ENCODE results near the gene SLC37A4. TPM values are rescaled to one million over a fixed set of nuclear protein-coding genes. Genes with fewer than 3 reads are reported as not detected.

The SLC37A4 gene
- total and polyA plus RNA-seq, 2 of the 13 experiments (the other 11 are each of a cell fraction or from before 2014, with no cell fraction given), result 43.0 to 56.1 TPM

DNA sequence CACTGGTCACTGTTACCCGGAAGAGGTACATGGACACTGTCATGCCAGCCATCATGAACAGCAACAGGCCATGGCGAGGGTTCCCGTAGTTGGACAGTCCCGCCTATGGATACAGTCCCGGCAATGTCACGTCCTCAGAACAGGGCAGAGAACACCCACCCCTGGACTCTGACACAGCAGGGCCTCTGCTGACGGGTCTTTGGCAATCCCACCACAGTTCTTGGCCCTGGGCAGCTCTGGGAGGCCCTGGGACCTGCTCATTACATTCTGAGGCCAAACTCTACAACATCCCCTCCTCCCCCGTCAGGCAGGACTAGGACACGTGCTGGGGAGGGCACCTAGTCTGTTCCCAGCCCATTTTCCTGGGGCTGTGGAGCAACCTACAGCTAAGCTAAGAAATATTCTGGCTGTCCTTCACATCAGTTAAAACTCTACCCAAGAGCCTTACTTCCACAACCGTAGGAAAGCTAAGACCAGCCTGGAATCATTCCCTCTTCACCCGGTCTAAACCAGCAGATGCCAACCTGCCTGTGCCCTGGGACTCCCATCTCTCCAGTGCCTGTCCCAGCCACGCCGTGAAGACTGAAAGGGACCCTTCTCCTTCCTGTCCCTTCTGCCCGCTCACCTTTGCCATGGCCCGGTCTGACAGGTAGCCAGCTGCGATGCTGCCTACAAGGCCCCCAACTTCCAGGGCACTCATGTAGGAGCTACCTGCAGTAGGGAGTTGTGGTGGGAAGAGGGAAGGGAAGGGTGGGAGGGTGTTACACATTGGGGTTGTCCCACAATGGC is 4.5 kb downstream of the SLC37A4 start (continued):
- TF ChIP-seq ZMYM2 (CRISPR knock-in tag; IDR thresholded peaks at IDR 0.05) (no peak), NFKB2 (CRISPR knock-in tag; IDR thresholded peaks at IDR 0.05; ENCODE audit: borderline replicate concordance) (peak; percentile 33; the same call in 1 of the 2 replicates), SUZ12 (IDR thresholded peaks at IDR 0.05; ENCODE audit: low read depth, low read length) (no peak), SAFB2 (CRISPR knock-in tag; IDR thresholded peaks at IDR 0.05; ENCODE audit: borderline replicate concordance, low read depth) (no peak), ZNF562 (CRISPR knock-in tag; IDR thresholded peaks at IDR 0.05; ENCODE audit: borderline replicate concordance) (no peak), ZNF282 (IDR thresholded peaks at IDR 0.05; ENCODE audit: partially characterized antibody) (no peak)
- TF ChIP-seq, protein P1, sequence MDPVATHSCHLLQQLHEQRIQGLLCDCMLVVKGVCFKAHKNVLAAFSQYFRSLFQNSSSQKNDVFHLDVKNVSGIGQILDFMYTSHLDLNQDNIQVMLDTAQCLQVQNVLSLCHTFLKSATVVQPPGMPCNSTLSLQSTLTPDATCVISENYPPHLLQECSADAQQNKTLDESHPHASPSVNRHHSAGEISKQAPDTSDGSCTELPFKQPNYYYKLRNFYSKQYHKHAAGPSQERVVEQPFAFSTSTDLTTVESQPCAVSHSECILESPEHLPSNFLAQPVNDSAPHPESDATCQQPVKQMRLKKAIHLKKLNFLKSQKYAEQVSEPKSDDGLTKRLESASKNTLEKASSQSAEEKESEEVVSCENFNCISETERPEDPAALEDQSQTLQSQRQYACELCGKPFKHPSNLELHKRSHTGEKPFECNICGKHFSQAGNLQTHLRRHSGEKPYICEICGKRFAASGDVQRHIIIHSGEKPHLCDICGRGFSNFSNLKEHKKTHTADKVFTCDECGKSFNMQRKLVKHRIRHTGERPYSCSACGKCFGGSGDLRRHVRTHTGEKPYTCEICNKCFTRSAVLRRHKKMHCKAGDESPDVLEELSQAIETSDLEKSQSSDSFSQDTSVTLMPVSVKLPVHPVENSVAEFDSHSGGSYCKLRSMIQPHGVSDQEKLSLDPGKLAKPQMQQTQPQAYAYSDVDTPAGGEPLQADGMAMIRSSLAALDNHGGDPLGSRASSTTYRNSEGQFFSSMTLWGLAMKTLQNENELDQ (CRISPR knock-in tag; IDR thresholded peaks at IDR 0.05; ENCODE audit: borderline replicate concordance), result no peak
- TF ChIP-seq, protein P2, sequence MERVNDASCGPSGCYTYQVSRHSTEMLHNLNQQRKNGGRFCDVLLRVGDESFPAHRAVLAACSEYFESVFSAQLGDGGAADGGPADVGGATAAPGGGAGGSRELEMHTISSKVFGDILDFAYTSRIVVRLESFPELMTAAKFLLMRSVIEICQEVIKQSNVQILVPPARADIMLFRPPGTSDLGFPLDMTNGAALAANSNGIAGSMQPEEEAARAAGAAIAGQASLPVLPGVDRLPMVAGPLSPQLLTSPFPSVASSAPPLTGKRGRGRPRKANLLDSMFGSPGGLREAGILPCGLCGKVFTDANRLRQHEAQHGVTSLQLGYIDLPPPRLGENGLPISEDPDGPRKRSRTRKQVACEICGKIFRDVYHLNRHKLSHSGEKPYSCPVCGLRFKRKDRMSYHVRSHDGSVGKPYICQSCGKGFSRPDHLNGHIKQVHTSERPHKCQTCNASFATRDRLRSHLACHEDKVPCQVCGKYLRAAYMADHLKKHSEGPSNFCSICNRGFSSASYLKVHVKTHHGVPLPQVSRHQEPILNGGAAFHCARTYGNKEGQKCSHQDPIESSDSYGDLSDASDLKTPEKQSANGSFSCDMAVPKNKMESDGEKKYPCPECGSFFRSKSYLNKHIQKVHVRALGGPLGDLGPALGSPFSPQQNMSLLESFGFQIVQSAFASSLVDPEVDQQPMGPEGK (CRISPR knock-in tag; IDR thresholded peaks at IDR 0.05), result peak; percentile 52
- TF ChIP-seq, protein P3, sequence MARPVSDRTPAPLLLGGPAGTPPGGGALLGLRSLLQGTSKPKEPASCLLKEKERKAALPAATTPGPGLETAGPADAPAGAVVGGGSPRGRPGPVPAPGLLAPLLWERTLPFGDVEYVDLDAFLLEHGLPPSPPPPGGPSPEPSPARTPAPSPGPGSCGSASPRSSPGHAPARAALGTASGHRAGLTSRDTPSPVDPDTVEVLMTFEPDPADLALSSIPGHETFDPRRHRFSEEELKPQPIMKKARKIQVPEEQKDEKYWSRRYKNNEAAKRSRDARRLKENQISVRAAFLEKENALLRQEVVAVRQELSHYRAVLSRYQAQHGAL (CRISPR knock-in tag; IDR thresholded peaks at IDR 0.05; ENCODE audit: not compliant biosample characterization), result no peak
- TF ChIP-seq, protein P4, sequence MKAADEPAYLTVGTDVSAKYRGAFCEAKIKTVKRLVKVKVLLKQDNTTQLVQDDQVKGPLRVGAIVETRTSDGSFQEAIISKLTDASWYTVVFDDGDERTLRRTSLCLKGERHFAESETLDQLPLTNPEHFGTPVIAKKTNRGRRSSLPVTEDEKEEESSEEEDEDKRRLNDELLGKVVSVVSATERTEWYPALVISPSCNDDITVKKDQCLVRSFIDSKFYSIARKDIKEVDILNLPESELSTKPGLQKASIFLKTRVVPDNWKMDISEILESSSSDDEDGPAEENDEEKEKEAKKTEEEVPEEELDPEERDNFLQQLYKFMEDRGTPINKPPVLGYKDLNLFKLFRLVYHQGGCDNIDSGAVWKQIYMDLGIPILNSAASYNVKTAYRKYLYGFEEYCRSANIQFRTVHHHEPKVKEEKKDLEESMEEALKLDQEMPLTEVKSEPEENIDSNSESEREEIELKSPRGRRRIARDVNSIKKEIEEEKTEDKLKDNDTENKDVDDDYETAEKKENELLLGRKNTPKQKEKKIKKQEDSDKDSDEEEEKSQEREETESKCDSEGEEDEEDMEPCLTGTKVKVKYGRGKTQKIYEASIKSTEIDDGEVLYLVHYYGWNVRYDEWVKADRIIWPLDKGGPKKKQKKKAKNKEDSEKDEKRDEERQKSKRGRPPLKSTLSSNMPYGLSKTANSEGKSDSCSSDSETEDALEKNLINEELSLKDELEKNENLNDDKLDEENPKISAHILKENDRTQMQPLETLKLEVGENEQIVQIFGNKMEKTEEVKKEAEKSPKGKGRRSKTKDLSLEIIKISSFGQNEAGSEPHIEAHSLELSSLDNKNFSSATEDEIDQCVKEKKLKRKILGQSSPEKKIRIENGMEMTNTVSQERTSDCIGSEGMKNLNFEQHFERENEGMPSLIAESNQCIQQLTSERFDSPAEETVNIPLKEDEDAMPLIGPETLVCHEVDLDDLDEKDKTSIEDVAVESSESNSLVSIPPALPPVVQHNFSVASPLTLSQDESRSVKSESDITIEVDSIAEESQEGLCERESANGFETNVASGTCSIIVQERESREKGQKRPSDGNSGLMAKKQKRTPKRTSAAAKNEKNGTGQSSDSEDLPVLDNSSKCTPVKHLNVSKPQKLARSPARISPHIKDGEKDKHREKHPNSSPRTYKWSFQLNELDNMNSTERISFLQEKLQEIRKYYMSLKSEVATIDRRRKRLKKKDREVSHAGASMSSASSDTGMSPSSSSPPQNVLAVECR (CRISPR knock-in tag; IDR thresholded peaks at IDR 0.05; ENCODE audit: borderline replicate concordance), result peak; percentile 42

Data from HepG2 (cell line).